Stimulated activated naive CD8-positive, alpha-beta T cell treated with anti-CD3 and anti-CD28 coated beads, Interleukin-15, amount 100 ng/mL, for 72 hours (primary cell): ENCODE data around the gene MARCHF6.
A peak's percentile ranks its signal among the peaks of the same experiment; 100 is the strongest.

Experiments
- ATAC-seq: fragments of 150-1000 bp; cut with Tn5 transposase; 2 replicates; pipeline ENCODE4 v1.10.0; 2021; ENCODE audit warnings: mild to moderate bottlenecking, moderate library complexity
- DNase-seq, 2 donors: peaks; one replicate each; pipeline ENCODE4 v3.0.0; 2021 to 2022
- H3K27ac Mint-ChIP-seq, 2 donors: one replicate each; pipeline ENCODE4 v1.8.0; 2022; ENCODE audit warnings: mild to moderate bottlenecking in 2 of 2, mixed read lengths in 2 of 2, moderate library complexity in 2 of 2
- H3K27me3 Mint-ChIP-seq: one replicate; pipeline ENCODE4 v1.8.0; 2022; ENCODE audit warnings: mixed read lengths
- H3K4me1 Mint-ChIP-seq: one replicate; pipeline ENCODE4 v1.8.0; 2022; ENCODE audit warnings: mild to moderate bottlenecking, mixed read lengths
- H3K4me3 Mint-ChIP-seq, 2 donors: one replicate each; pipeline ENCODE4 v1.8.0; 2022; ENCODE audit warnings: mild to moderate bottlenecking in 2 of 2, mixed read lengths in 2 of 2, moderate library complexity in 1 of 2
- H3K9me3 Mint-ChIP-seq, 2 donors: one replicate each; pipeline ENCODE4 v1.8.0; 2022; ENCODE audit warnings: mixed read lengths in 2 of 2

The MARCHF6 gene

GRCh38 chr5:10317825-10318682 lies 35.4 kb upstream of the MARCHF6 start:
- no peaks in the 10 kb centered on the region for H3K4me1 Mint-ChIP-seq
- peak overlapping the region in 1 of 2 donors; percentile 12 for H3K27ac Mint-ChIP-seq
- no peak overlapping the region for H3K4me3 Mint-ChIP-seq
- DNase-seq (no peak), ATAC-seq (peak; percentile 54)
- no peaks in the 10 kb centered on the region for H3K9me3 Mint-ChIP-seq
- peaks cover 7% of the 10 kb centered on the region for H3K27me3 Mint-ChIP-seq

GRCh38 chr5:10319202-10319851 lies 34.2 kb upstream of the MARCHF6 start:
- Mint-ChIP-seq H3K27ac (no peak overlapping the region), H3K4me1 (no peaks in the 10 kb centered on the region), H3K9me3 (no peaks in the 10 kb centered on the region), H3K27me3 (no peaks in the 10 kb centered on the region), H3K4me3 (no peak overlapping the region)
- ATAC-seq (no peak), DNase-seq (no peak)

GRCh38 chr5:10320793-10321192 lies 32.7 kb upstream of the MARCHF6 start:
- no peaks in the 10 kb centered on the region for H3K9me3 Mint-ChIP-seq
- ATAC-seq (no peak), DNase-seq (no peak)
- H3K4me1 Mint-ChIP-seq, result no peaks in the 10 kb centered on the region
- peaks cover 8% of the 10 kb centered on the region for H3K27me3 Mint-ChIP-seq
- no peak overlapping the region for H3K4me3 Mint-ChIP-seq
- H3K27ac Mint-ChIP-seq, result no peak overlapping the region

GRCh38 chr5:10321882-10322281 lies 31.6 kb upstream of the MARCHF6 start:
- Mint-ChIP-seq H3K4me1 (no peaks in the 10 kb centered on the region), H3K4me3 (no peak overlapping the region), H3K27ac (no peak overlapping the region), H3K27me3 (peaks cover 8% of the 10 kb centered on the region), H3K9me3 (no peaks in the 10 kb centered on the region)
- no peak for DNase-seq
- no peak for ATAC-seq

- peak overlapping the region in 1 of 2 donors; percentile 62 for H3K27ac Mint-ChIP-seq
- DNase-seq, result no peak
- H3K27me3 Mint-ChIP-seq, result peaks cover 8% of the 10 kb centered on the region
- H3K4me3 Mint-ChIP-seq, result no peak overlapping the region
- no peaks in the 10 kb centered on the region for H3K4me1 Mint-ChIP-seq
- no peak for ATAC-seq
- H3K9me3 Mint-ChIP-seq, result no peaks in the 10 kb centered on the region
These were observed 29.7 kb upstream of the MARCHF6 start for GRCh38 chr5:10323588-10324488.

DNA sequence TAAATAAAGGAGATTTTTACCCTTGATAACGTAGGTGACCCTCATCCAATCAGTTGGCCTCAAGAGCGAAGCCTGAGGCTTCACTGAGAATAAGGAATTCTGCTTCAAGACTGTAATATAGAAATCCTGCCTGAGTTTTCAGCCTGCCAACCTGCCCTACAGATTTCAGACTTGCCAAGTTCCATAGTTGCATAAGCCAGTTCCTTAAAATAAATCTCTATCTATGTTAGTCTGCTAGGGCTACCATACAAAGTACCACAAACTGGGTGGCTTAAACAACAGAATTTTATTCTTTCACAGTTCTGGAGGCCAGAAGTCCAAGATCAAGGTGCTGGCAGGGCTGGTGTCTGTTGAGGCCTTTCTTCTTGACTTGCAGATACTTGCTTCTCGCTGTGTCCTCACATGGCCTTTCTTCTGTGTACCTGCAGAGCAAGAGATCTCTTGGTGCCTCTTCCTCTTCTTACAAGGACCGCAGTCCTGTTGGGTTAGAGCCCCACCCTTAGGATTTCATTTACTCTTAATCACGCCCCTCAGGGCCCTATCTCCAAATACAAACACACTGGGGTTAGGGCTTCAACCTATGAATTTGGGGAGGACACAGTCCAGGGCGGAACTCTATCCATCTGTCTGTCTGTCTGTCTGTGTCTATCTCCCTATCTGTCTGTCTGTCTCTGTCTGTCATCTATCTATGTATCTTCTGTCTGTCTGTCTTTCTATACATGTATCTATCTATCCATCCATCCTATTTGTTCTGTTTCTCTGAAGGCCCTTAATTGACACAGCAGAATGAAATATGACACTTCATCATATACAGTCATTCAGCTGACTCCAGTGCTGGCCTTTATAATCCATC lies 28.8 kb upstream of the MARCHF6 start:
- DNase-seq, result no peak
- Mint-ChIP-seq H3K4me1 (no peaks in the 10 kb centered on the region), H3K27ac (no peak overlapping the region), H3K9me3 (no peaks in the 10 kb centered on the region), H3K4me3 (no peak overlapping the region), H3K27me3 (peaks cover 8% of the 10 kb centered on the region)
- ATAC-seq, result no peak

- no peak overlapping the region for H3K27ac Mint-ChIP-seq
- ATAC-seq (no peak), DNase-seq (no peak)
- no peak overlapping the region for H3K4me3 Mint-ChIP-seq
- no peaks in the 10 kb centered on the region for H3K9me3 Mint-ChIP-seq
- H3K27me3 Mint-ChIP-seq, result peaks cover 40% of the 10 kb centered on the region
- peaks cover 6% of the 10 kb centered on the region for H3K4me1 Mint-ChIP-seq
These were observed 25.2 kb upstream of the MARCHF6 start for GRCh38 chr5:10328323-10328722.

DNA sequence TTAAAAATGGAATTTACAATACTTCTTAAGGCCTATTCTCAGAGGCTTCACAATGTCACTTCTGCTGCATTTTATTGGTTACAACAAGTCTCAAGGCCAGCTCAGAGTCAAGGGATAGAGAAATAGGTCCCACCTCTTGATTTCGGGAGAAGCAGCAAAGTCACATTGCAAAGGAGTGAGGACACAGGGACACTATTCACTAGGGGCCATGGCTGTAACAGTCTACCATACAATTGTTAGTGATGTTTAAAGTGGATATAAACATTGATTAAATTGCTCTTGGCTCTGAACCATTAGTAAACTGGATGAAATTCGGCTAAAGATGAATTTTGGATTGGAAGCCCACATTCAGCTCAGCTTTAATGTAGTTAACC lies 24.1 kb upstream of the MARCHF6 start:
- H3K27me3 Mint-ChIP-seq, result peaks cover 50% of the 10 kb centered on the region
- ATAC-seq, result no peak

DNA sequence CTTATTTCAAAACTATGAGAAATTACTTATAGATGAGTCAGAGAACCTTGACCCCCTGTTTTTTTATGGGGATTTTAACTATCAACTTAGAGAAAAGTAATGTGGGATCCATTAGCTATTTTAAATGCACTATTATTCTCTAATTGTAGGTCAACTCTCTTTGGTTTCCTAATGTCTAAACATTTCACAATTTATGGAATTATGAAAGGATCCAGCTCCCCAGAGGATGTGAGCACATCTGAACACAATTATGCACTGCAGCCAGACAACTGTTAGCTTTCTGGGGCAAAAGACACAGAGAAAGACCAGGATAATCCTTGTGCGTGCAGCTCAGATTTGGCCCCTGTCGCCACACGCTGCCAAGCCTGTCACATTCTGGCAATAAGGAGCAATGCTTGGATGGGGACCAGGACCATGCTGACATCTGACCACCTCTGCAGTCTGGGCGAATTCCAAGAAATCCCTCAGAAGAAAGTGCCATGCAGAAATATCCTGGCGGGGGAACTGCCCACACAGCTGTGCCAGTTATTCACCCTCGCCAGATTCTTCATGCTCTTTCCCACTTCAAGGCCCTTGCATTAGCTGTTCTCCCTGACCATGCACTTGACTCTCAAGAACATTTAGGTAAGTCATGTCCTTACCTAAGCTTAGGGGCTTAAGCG lies 23.5 kb upstream of the MARCHF6 start:
- Mint-ChIP-seq H3K4me1 (peaks cover 11% of the 10 kb centered on the region), H3K4me3 (no peak overlapping the region), H3K27me3 (peaks cover 52% of the 10 kb centered on the region), H3K27ac (no peak overlapping the region), H3K9me3 (no peaks in the 10 kb centered on the region)
- DNase-seq, result no peak
- no peak for ATAC-seq

More for the DNA sequence above, 24.1 kb upstream of the MARCHF6 start:
- no peak for DNase-seq
- Mint-ChIP-seq H3K4me1 (peaks cover 11% of the 10 kb centered on the region), H3K4me3 (no peak overlapping the region), H3K27ac (no peak overlapping the region), H3K9me3 (no peaks in the 10 kb centered on the region)

DNA sequence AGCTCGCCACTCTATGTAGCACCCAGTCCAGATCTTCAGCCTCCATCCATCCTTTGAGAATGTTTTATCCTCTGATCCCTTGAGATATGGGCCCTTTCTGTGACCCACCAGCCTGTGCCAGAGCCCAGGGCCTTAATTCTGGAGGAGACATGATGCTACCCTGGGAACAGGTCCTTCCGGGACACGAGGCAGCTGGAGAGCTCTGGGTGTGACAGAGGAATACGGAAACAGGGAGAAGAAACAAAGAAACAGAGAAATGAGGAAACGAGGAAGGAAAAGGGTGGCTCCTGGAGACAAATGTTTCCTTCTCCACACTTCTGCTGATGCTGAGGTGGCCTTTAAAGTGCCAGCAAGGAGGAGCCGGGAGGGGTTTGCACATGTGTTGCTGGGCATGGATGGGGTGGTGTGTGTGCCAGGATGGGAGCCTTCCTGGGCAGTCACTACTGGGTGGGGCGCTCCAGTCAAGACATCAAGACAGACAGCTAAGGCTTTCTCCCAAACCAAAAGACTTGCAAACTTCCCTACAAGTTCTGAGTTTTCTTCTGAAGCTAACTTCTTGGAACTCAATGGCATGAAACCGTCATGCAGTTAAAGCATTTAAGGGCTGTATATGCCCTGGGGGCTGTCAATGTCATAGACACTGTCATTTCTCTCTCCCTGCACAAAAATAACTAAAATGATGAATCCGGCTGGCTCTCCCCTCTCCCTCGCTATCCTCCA lies 22.8 kb upstream of the MARCHF6 start:
- no peak for ATAC-seq
- no peak for DNase-seq
- Mint-ChIP-seq H3K4me1 (peaks cover 11% of the 10 kb centered on the region), H3K27ac (no peak overlapping the region), H3K4me3 (no peak overlapping the region), H3K9me3 (no peaks in the 10 kb centered on the region), H3K27me3 (peaks cover 54% of the 10 kb centered on the region)

GRCh38 chr5:10331341-10331796 lies 22.1 kb upstream of the MARCHF6 start:
- ATAC-seq (no peak), DNase-seq (no peak)
- H3K4me3 Mint-ChIP-seq, result no peak overlapping the region
- peaks cover 57% of the 10 kb centered on the region for H3K27me3 Mint-ChIP-seq
- no peaks in the 10 kb centered on the region for H3K9me3 Mint-ChIP-seq
- H3K27ac Mint-ChIP-seq, result peak overlapping the region in 1 of 2 donors; percentile 8
- H3K4me1 Mint-ChIP-seq, result peaks cover 11% of the 10 kb centered on the region

- H3K27me3 Mint-ChIP-seq, result peaks cover 57% of the 10 kb centered on the region
- DNase-seq, result no peak
- H3K27ac Mint-ChIP-seq, result no peak overlapping the region
- peaks cover 11% of the 10 kb centered on the region for H3K4me1 Mint-ChIP-seq
- no peaks in the 10 kb centered on the region for H3K9me3 Mint-ChIP-seq
- peak; percentile 47 for ATAC-seq
- peak overlapping the region in 1 of 2 donors; percentile 8 for H3K4me3 Mint-ChIP-seq
These were observed 21.2 kb upstream of the MARCHF6 start for GRCh38 chr5:10332301-10332700.

DNA sequence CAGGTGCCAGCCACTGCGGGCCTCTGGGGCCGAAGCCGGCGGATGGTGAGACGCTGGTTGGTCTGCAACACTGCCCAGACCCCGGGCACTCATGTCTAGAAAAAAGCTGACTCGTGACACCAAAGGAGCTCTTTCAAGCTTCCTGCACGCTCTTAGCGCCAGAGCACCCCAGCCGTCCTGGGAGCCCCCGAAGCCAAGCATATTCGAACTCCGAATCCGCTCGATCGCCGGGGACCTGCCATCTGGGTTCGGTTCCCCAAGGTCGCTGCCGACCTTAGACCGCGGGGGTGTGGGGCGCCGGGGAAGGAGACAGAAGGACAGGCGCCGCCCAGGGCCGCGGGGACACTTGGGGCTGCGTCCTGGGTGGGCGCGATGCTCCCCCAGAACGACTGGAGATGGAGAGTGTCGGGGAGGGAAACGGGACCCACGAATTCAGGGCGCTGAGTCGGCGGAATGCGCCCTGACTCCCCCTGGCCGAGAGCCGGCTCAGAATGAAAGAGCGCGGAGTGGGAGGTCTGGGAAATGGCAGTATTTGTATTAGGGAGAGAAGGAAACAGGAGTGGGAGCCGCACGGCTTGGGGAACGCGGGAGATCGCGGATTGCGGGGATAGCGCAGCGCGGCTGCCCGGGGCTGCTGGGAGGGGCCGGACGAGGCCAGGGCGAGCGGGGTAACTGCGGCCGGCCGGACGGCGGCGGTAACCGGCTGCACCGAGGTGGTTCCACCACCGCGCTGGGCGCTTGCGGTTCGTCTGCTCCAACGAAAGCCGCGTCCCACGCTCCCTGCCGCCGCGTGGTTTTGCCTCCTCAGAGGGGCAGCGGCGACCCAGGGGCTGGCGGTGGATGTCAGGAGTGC lies 20.1 kb upstream of the MARCHF6 start:
- Mint-ChIP-seq H3K4me1 (peaks cover 11% of the 10 kb centered on the region), H3K27me3 (peaks cover 57% of the 10 kb centered on the region), H3K9me3 (no peaks in the 10 kb centered on the region), H3K4me3 (peak overlapping the region; percentile 88), H3K27ac (no peak overlapping the region)
- DNase-seq (peak; percentile 10 to 12), ATAC-seq (peak; percentile 52)
